HEK293 (cell line): Measurements from ENCODE around the gene NAT14.

ENCODE experiments used
- CTCF ChIA-PET: fragments of 350-600 bp; formaldehyde crosslinking; extraction: SDS; loops from one replicate; lab custom pipeline; 2021; ENCODE audit warnings: antibody characterized with exemption; lab: Yijun Ruan, JAX
- POLR2A ChIA-PET: fragments of 300-600 bp; formaldehyde crosslinking; extraction: SDS; loops from one replicate; lab custom pipeline; 2020; ENCODE audit warnings: antibody characterized with exemption, inconsistent platforms; lab: Yijun Ruan, JAX
- H3K27ac ChIP-seq: fragments of 200-500 bp; sonication (Bioruptor generic); 2 replicates; pipeline ENCODE4 v1.5.1; 2014; ENCODE audit warnings: low read depth, low read length, control low read depth, inconsistent platforms; ENCODE audit errors: extremely low read depth
- H3K36me3 ChIP-seq, 2 experiments: fragments of 200-500 bp in 1 of 2; sonication (Bioruptor generic) in 1 of 2; 1 replicate in 1 of 2; 2 replicates in 1 of 2; pipeline ENCODE4 v1.5.1; 2014 to 2017; ENCODE audit warnings: inconsistent platforms in 2 of 2, low read length in 2 of 2; ENCODE audit not compliant: control insufficient read depth in 2 of 2, insufficient read depth in 1 of 2
- H3K4me1 ChIP-seq: fragments of 200-500 bp; sonication (Bioruptor generic); 2 replicates; pipeline ENCODE4 v1.5.1; 2014; ENCODE audit warnings: mild to moderate bottlenecking, low read length, inconsistent platforms; ENCODE audit not compliant: control insufficient read depth, insufficient read depth
- H3K4me3 ChIP-seq: 2 replicates; pipeline ENCODE4 v1.5.1; 2011; ENCODE audit warnings: low read depth, mild to moderate bottlenecking, control low read depth, low read length, moderate library complexity
- H3K9me3 ChIP-seq: fragments of 200-500 bp; sonication (Bioruptor generic); 2 replicates; pipeline ENCODE4 v1.5.1; 2014; ENCODE audit warnings: low read depth, low read length, inconsistent platforms; ENCODE audit not compliant: control insufficient read depth, insufficient read depth
- BCL11A ChIP-seq: fragments of 450-650 bp; formaldehyde crosslinking; IDR thresholded peaks from 2 replicates; pipeline ENCODE4 v1.5.1; 2016; ENCODE audit warnings: low read depth, missing biosample characterization, missing genetic modification characterization
- CTCF ChIP-seq: fragments of 450-650 bp; formaldehyde crosslinking; IDR thresholded peaks from 2 replicates; pipeline ENCODE4 v1.5.1; 2016; ENCODE audit warnings: missing biosample characterization, missing genetic modification characterization
- EGR2 ChIP-seq: fragments of 450-650 bp; formaldehyde crosslinking; IDR thresholded peaks from 2 replicates; pipeline ENCODE4 v1.5.1; 2016; ENCODE audit warnings: low read depth, missing biosample characterization, missing genetic modification characterization
- GLIS1 ChIP-seq: fragments of 450-650 bp; formaldehyde crosslinking; IDR thresholded peaks from 2 replicates; pipeline ENCODE4 v1.5.1; 2016; ENCODE audit warnings: missing biosample characterization, missing genetic modification characterization
- MEIS1 ChIP-seq: sonication (generic); formaldehyde crosslinking; IDR thresholded peaks from 2 replicates; pipeline ENCODE4 v1.8.1; 2022; ENCODE audit warnings: missing genetic modification reagents, mild to moderate bottlenecking, borderline replicate concordance
- SCRT2 ChIP-seq: fragments of 450-650 bp; formaldehyde crosslinking; IDR thresholded peaks from 2 replicates; pipeline ENCODE4 v1.5.1; 2016; ENCODE audit warnings: missing biosample characterization, missing genetic modification characterization
- SETDB1 ChIP-seq: IDR thresholded peaks from one replicate; pipeline ENCODE4 v1.6.1; 2017; ENCODE audit warnings: mild to moderate bottlenecking, low read length, moderate library complexity, mixed read lengths; ENCODE audit not compliant: insufficient read length
- ZBTB7A ChIP-seq: fragments of 450-650 bp; formaldehyde crosslinking; IDR thresholded peaks from 2 replicates; pipeline ENCODE4 v1.5.1; 2016; ENCODE audit warnings: low read depth, missing biosample characterization, missing genetic modification characterization
- ZIC2 ChIP-seq: fragments of 450-650 bp; formaldehyde crosslinking; IDR thresholded peaks from 2 replicates; pipeline ENCODE4 v1.5.1; 2016; ENCODE audit warnings: missing biosample characterization, missing genetic modification characterization
- ZNF10 ChIP-seq: fragments of 450-650 bp; formaldehyde crosslinking; IDR thresholded peaks from 2 replicates; pipeline ENCODE4 v1.5.1; 2017; ENCODE audit warnings: missing biosample characterization, missing genetic modification characterization
- ZNF133 ChIP-seq: fragments of 450-650 bp; formaldehyde crosslinking; IDR thresholded peaks from 2 replicates; pipeline ENCODE4 v1.5.1; 2016; ENCODE audit warnings: missing biosample characterization, missing genetic modification characterization
- ZNF18 ChIP-seq: fragments of 450-650 bp; formaldehyde crosslinking; IDR thresholded peaks from 2 replicates; pipeline ENCODE4 v1.5.1; 2016; ENCODE audit warnings: missing biosample characterization, missing genetic modification characterization
- ZNF292 ChIP-seq: fragments of 450-650 bp; formaldehyde crosslinking; IDR thresholded peaks from 2 replicates; pipeline ENCODE4 v1.5.1; 2016; ENCODE audit warnings: low read depth, missing biosample characterization, missing genetic modification characterization, borderline replicate concordance
- ZNF335 ChIP-seq: fragments of 450-650 bp; formaldehyde crosslinking; conservative IDR thresholded peaks from 2 replicates; pipeline ENCODE4 v1.5.1; 2016; ENCODE audit warnings: missing biosample characterization, missing genetic modification characterization
- ZNF473 ChIP-seq: fragments of 450-650 bp; formaldehyde crosslinking; IDR thresholded peaks from 2 replicates; pipeline ENCODE4 v1.5.1; 2017; ENCODE audit warnings: missing biosample characterization, missing genetic modification characterization
- ZNF518A ChIP-seq: fragments of 450-650 bp; formaldehyde crosslinking; conservative IDR thresholded peaks from 2 replicates; pipeline ENCODE4 v1.5.1; 2016; ENCODE audit warnings: low read depth, missing biosample characterization, missing genetic modification characterization
- ZNF560 ChIP-seq: fragments of 450-650 bp; formaldehyde crosslinking; IDR thresholded peaks from 2 replicates; pipeline ENCODE4 v1.5.1; 2017; ENCODE audit warnings: missing biosample characterization, missing genetic modification characterization, borderline replicate concordance
- ZNF580 ChIP-seq: fragments of 450-650 bp; formaldehyde crosslinking; IDR thresholded peaks from 2 replicates; pipeline ENCODE4 v1.5.1; 2016; ENCODE audit warnings: missing biosample characterization, missing genetic modification characterization
- ZNF623 ChIP-seq: fragments of 450-650 bp; formaldehyde crosslinking; IDR thresholded peaks from 2 replicates; pipeline ENCODE4 v1.5.1; 2016; ENCODE audit warnings: missing biosample characterization, missing genetic modification characterization
- ZNF692 ChIP-seq: fragments of 450-650 bp; formaldehyde crosslinking; IDR thresholded peaks from 2 replicates; pipeline ENCODE4 v1.5.1; 2016; ENCODE audit warnings: missing biosample characterization, missing genetic modification characterization
- ZNF701 ChIP-seq: fragments of 450-650 bp; formaldehyde crosslinking; IDR thresholded peaks from 2 replicates; pipeline ENCODE4 v1.5.1; 2016; ENCODE audit warnings: missing biosample characterization, missing genetic modification characterization
- ZNF837 ChIP-seq: fragments of 450-650 bp; formaldehyde crosslinking; IDR thresholded peaks from 2 replicates; pipeline ENCODE4 v1.5.1; 2016; ENCODE audit warnings: missing biosample characterization, missing genetic modification characterization

Gene NAT14

GRCh38 chr19:55529636-55530234 is 44.7 kb downstream of the NAT14 start (continued):
- TF ChIP-seq ZNF518A (no peak), ZNF623 (no peak), MEIS1 (CRISPR knock-in tag) (no peak), ZNF335 (tag by site-specific recombination) (no peak), SCRT2 (tag by site-specific recombination) (no peak)

- H3K9me3 ChIP-seq, result no peaks in the 10 kb centered on the region
- no peaks in the 10 kb centered on the region for H3K4me1 ChIP-seq
- no peak overlapping the region for H3K4me3 ChIP-seq
- POLR2A ChIA-PET, result no interaction called here
- no peak overlapping the region for H3K27ac ChIP-seq
- CTCF ChIA-PET, result no interaction called here
- H3K36me3 ChIP-seq, result no peaks in the 10 kb centered on the region
- no peak for TF ChIP-seq ZNF518A
- no peak for TF ChIP-seq ZNF292 (tag by site-specific recombination)
- TF ChIP-seq BCL11A, result no peak
- TF ChIP-seq ZNF10 (tag by site-specific recombination), result no peak
- no peak for TF ChIP-seq ZNF560 (tag by site-specific recombination)
- TF ChIP-seq ZBTB7A (tag by site-specific recombination), result no peak
- TF ChIP-seq ZNF692 (tag by site-specific recombination), result 0 out of 2 replicates have a peak, but pooled peaks have one; percentile 36
- TF ChIP-seq ZNF701 (tag by site-specific recombination), result no peak
- TF ChIP-seq EGR2 (tag by site-specific recombination), result peak; percentile 49
- no peak for TF ChIP-seq ZNF837 (tag by site-specific recombination)
- no peak for TF ChIP-seq CTCF (tag by site-specific recombination)
- peak; percentile 35 for TF ChIP-seq GLIS1 (tag by site-specific recombination)
- no peak for TF ChIP-seq SETDB1
- no peak for TF ChIP-seq ZNF133
- no peak for TF ChIP-seq ZNF580 (tag by site-specific recombination)
- TF ChIP-seq ZNF473 (tag by site-specific recombination), result no peak
- TF ChIP-seq ZIC2 (tag by site-specific recombination), result no peak
- TF ChIP-seq ZNF18, result no peak
Observed at GRCh38 chr19:55530996-55531395, 46.0 kb downstream of the NAT14 start.
